Mucosa of descending colon (tissue), 3 donors: Measurements from ENCODE around the gene ZXDC. TPM values are rescaled to one million over a fixed set of nuclear protein-coding genes. Genes with fewer than 3 reads are reported as not detected.

Experiments used
- ATAC-seq: fragments of 200-7000 bp; cut with Tn5 transposase; one replicate; pipeline ENCODE4 v1.9.1; 2020; ENCODE audit warnings: mild to moderate bottlenecking, moderate library complexity
- DNase-seq, 3 donors: peaks; one replicate each; pipeline ENCODE4 v3.0.0-alpha.2; 2020
- H3K36me3 ChIP-seq: fragments of 200-600 bp; one replicate; pipeline ENCODE4 v1.8.0; 2021; ENCODE audit warnings: low read depth, mild to moderate bottlenecking
- H3K4me1 ChIP-seq: fragments of 200-600 bp; one replicate; pipeline ENCODE4 v1.8.0; 2021; ENCODE audit warnings: low read depth, mild to moderate bottlenecking
- H3K4me3 ChIP-seq: fragments of 200-600 bp; one replicate; pipeline ENCODE4 v1.8.0; 2021; ENCODE audit warnings: mild to moderate bottlenecking
- H3K9me3 ChIP-seq: fragments of 200-600 bp; one replicate; pipeline ENCODE4 v1.8.0; 2021; ENCODE audit warnings: mild to moderate bottlenecking
- CTCF ChIP-seq: fragments of 200-600 bp; IDR thresholded peaks from one replicate; pipeline ENCODE4 v1.8.0; 2022; ENCODE audit warnings: antibody characterized with exemption, mild to moderate bottlenecking
- intact Hi-C, 2 donors: fragments of 100-400 bp; cut with DNase I in 1 of 2; cut with micrococcal nuclease in 1 of 2; formaldehyde crosslinking; loops; one replicate each; pipeline versions ENCODE4 v1.11.0 to v1.11.1; 2022; cut with DNase I, micrococcal nuclease
- total RNA-seq, 3 donors: library from RNA; stranded (reverse); fragmentation: NEBNext Ultra II Directional in 2 of 3; extraction: Animal tissue kit (Norgen Biotek cat#: 25700) in 2 of 3; gene quantifications; one replicate each; pipeline versions ENCODE4 v1.2.1 to v1.2.4, GENCODE V29; 2021 to 2023
- donor health status: DM: no; HTN: no; CAD: no; lungs with moderate emphysema.
- donor health status: DM: no; HTN: no; CAD: no.
- donor health status: DM: no; HTN: yes; CAD: no.

The ZXDC gene
- total RNA-seq, 3 donors from 2014 or later = 28.7 to 39.4 (median 37.7) TPM

- Histone ChIP-seq H3K4me3 (no peak overlapping the region), H3K36me3 (peaks cover 3% of the 10 kb centered on the region), H3K9me3 (no peaks in the 10 kb centered on the region), H3K4me1 (no peaks in the 10 kb centered on the region)
- ATAC-seq = no peak
- intact Hi-C loops = no loop called here
- DNase-seq = no peak
- TF ChIP-seq CTCF = no peak
Measured at GRCh38 chr3:126459111-126459762, 16.5 kb downstream of the ZXDC start.

DNA sequence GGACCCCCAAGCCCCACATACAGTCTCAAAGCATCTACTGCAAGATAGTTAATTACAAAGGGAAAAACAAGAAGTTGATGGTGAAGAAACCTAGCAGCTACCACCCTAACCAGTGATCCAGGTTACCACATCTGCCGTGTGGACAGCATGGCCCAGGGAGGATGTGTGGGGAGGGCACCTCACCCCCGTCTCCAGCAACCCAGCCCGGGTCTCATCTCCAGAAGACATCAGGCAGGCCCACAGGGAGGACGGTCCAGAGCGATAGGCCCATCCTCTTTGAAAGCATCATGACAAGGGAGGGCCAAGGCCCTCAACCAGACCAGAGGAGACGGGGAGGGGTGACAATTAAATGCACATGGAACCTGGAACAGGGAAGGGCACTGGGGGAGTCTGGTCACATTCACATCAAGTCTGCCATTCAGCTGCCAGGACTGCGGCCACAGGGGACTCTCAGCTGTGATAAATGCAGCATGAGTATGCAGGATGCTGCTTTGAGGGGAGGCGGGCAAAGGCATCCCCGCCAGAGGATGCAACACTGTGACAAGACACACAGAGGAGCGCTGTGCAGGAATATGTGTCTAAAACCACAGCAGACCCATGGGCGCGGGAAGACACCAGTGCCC, 18.8 kb downstream of the ZXDC start:
- ATAC-seq (no peak), DNase-seq (no peak)
- TF ChIP-seq CTCF = no peak
- no peaks in the 10 kb centered on the region for H3K9me3 ChIP-seq
- no peaks in the 10 kb centered on the region for H3K4me1 ChIP-seq
- H3K36me3 ChIP-seq = peaks cover 3% of the 10 kb centered on the region
- no peak overlapping the region for H3K4me3 ChIP-seq
- intact Hi-C loops = no loop called here

GRCh38 chr3:126456211-126456610, 19.5 kb downstream of the ZXDC start:
- H3K4me1 ChIP-seq = no peaks in the 10 kb centered on the region
- DNase-seq (no peak), ATAC-seq (no peak)
- TF ChIP-seq CTCF = no peak
- intact Hi-C loops = no loop called here
- no peaks in the 10 kb centered on the region for H3K9me3 ChIP-seq
- no peak overlapping the region for H3K4me3 ChIP-seq
- H3K36me3 ChIP-seq = peaks cover 2% of the 10 kb centered on the region

GRCh38 chr3:126454437-126455198, 21.1 kb downstream of the ZXDC start:
- Histone ChIP-seq H3K4me3 (no peak overlapping the region), H3K9me3 (no peaks in the 10 kb centered on the region), H3K36me3 (no peaks in the 10 kb centered on the region), H3K4me1 (no peaks in the 10 kb centered on the region)
- no peak for TF ChIP-seq CTCF
- intact Hi-C loops = no loop called here
- ATAC-seq = no peak
- DNase-seq = no peak

DNA sequence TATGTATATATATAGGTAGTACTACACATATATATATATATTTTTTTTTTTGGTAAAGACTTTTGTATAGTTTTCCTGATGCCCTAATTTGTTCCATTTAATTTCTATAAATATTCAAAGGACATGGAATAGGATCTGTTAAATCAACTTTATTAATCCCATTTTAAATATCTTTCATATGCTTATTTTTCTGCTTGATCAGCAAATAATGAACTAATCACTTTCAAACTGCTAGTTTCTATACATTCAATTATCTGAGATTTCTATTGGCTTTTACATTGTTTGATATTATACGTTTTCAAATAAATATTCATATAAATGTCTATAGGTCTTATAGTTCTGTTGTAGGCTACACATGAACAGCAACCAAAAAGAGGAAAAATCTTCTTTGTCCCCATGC, 21.7 kb downstream of the ZXDC start:
- no peaks in the 10 kb centered on the region for H3K9me3 ChIP-seq
- ATAC-seq = no peak
- H3K4me1 ChIP-seq = no peaks in the 10 kb centered on the region
- no peak for DNase-seq
- H3K4me3 ChIP-seq = no peak overlapping the region
- no peaks in the 10 kb centered on the region for H3K36me3 ChIP-seq
- intact Hi-C loops = no loop called here
- TF ChIP-seq CTCF = no peak
